A204.1 (cell line): ENCODE results near the gene KIF15.

ENCODE experiments used
- FAIRE-seq: peaks from 2 replicates; lab custom pipeline; 2012; peaks lifted over from hg19 to GRCh38; lab: Jason Lieb, UNC

KIF15 gene

GRCh38 chr3:44877333-44877732 lies 115.7 kb downstream of the KIF15 start:
- FAIRE-seq: no peak

- FAIRE-seq: no peak
These were observed 118.7 kb downstream of the KIF15 start for GRCh38 chr3:44880284-44880683.

GRCh38 chr3:44883213-44883955 lies 121.8 kb downstream of the KIF15 start:
- no peak for FAIRE-seq

- FAIRE-seq: no peak
These were observed 122.4 kb downstream of the KIF15 start for GRCh38 chr3:44883999-44884431.

GRCh38 chr3:44885618-44886017 lies 124.0 kb downstream of the KIF15 start:
- no peak for FAIRE-seq

GRCh38 chr3:44886561-44886960 lies 125.0 kb downstream of the KIF15 start:
- FAIRE-seq: no peak

- no peak for FAIRE-seq
These were observed 125.5 kb downstream of the KIF15 start for GRCh38 chr3:44887101-44887500.

- no peak for FAIRE-seq
These were observed 128.7 kb downstream of the KIF15 start for GRCh38 chr3:44890258-44890657.

- no peak for FAIRE-seq
These were observed 129.3 kb downstream of the KIF15 start for GRCh38 chr3:44890852-44891251.

GRCh38 chr3:44892689-44893088 lies 131.1 kb downstream of the KIF15 start:
- FAIRE-seq: no peak

- FAIRE-seq: no peak
These were observed 131.5 kb downstream of the KIF15 start for GRCh38 chr3:44893097-44893496.

- FAIRE-seq: no peak
These were observed 132.9 kb downstream of the KIF15 start for GRCh38 chr3:44894485-44894884.

GRCh38 chr3:44896440-44896839 lies 134.8 kb downstream of the KIF15 start:
- no peak for FAIRE-seq

GRCh38 chr3:44899683-44900367 lies 138.2 kb downstream of the KIF15 start:
- FAIRE-seq: no peak

GRCh38 chr3:44902628-44903027 lies 141.0 kb downstream of the KIF15 start:
- no peak for FAIRE-seq
